Loucy (cell line): ENCODE data around the gene TCF15.

Source experiments
- H2AFZ ChIP-seq: fragments of 200-600 bp; sonication (generic); 2 replicates; pipeline ENCODE4 v1.6.0; 2016; ENCODE audit warnings: antibody characterized with exemption, mild to moderate bottlenecking, low read length, moderate library complexity
- H3F3A ChIP-seq: fragments of 200-600 bp; 2 replicates; pipeline ENCODE4 v1.6.0; 2016; ENCODE audit warnings: antibody characterized with exemption, low read depth, mild to moderate bottlenecking
- H3K27me3 ChIP-seq: fragments of 200-600 bp; sonication (generic); 2 replicates; pipeline ENCODE4 v1.6.1; 2014; ENCODE audit warnings: low read length, mild to moderate bottlenecking; ENCODE audit not compliant: insufficient read depth, poor library complexity, severe bottlenecking
- H3K36me3 ChIP-seq: fragments of 200-600 bp; sonication (generic); 2 replicates; pipeline ENCODE4 v1.6.1; 2016; ENCODE audit warnings: low read length; ENCODE audit not compliant: insufficient read depth
- H3K4me1 ChIP-seq: fragments of 200-600 bp; sonication (generic); 2 replicates; pipeline ENCODE4 v1.5.1; 2014; ENCODE audit warnings: low read length, mild to moderate bottlenecking; ENCODE audit not compliant: insufficient read depth, poor library complexity, severe bottlenecking
- H3K4me2 ChIP-seq: fragments of 200-600 bp; sonication (generic); 2 replicates; pipeline ENCODE4 v1.6.0; 2014; ENCODE audit warnings: antibody characterized with exemption, low read length, low read depth, mild to moderate bottlenecking; ENCODE audit not compliant: poor library complexity, severe bottlenecking
- H3K4me3 ChIP-seq: fragments of 200-600 bp; sonication (generic); 2 replicates; pipeline ENCODE4 v1.5.1; 2014; ENCODE audit warnings: low read length, mild to moderate bottlenecking, mixed read lengths; ENCODE audit not compliant: poor library complexity, severe bottlenecking
- H3K79me2 ChIP-seq: fragments of 200-600 bp; sonication (generic); 2 replicates; pipeline ENCODE4 v1.6.1; 2014; ENCODE audit warnings: low read length; ENCODE audit not compliant: insufficient read depth
- H3K9ac ChIP-seq: fragments of 200-600 bp; sonication (generic); 2 replicates; pipeline ENCODE4 v1.6.0; 2014; ENCODE audit warnings: mild to moderate bottlenecking, low read depth, low read length, moderate library complexity; ENCODE audit not compliant: poor library complexity, severe bottlenecking
- H3K9me2 ChIP-seq: fragments of 200-600 bp; sonication (generic); replicated peaks from 2 replicates; pipeline ENCODE4 v1.6.1; 2016; ENCODE audit warnings: low read depth, low read length, mixed read lengths
- H3K9me3 ChIP-seq: fragments of 200-600 bp; sonication (generic); 2 replicates; pipeline ENCODE4 v1.6.1; 2014; ENCODE audit warnings: mild to moderate bottlenecking, antibody characterized with exemption, low read length, low read depth; ENCODE audit not compliant: insufficient read depth
- H4K20me1 ChIP-seq: fragments of 200-600 bp; sonication (generic); 2 replicates; pipeline ENCODE4 v1.6.0; 2014; ENCODE audit warnings: antibody characterized with exemption, low read length, mild to moderate bottlenecking; ENCODE audit not compliant: insufficient read depth, poor library complexity, severe bottlenecking
- EZH2phosphoT487 ChIP-seq: fragments of 200-600 bp; IDR thresholded peaks from 2 replicates; pipeline ENCODE4 v1.6.1; 2018; ENCODE audit warnings: antibody characterized with exemption, mild to moderate bottlenecking, moderate library complexity, borderline replicate concordance
- TF ChIP-seq, protein P1 (sequence below): fragments of 200-600 bp; sonication (generic); conservative IDR thresholded peaks from 2 replicates; pipeline ENCODE4 v1.5.1; 2014; ENCODE audit warnings: mild to moderate bottlenecking, antibody characterized with exemption, low read length

Gene TCF15

GRCh38 chr20:602111-602970 lies 7.8 kb downstream of the TCF15 start:
- Histone ChIP-seq H3K4me1 (peaks cover 7% of the 10 kb centered on the region), H2AFZ (no peak overlapping the region), H3K4me3 (no peak overlapping the region), H3K9ac (no peak overlapping the region), H3K4me2 (no peak overlapping the region), H4K20me1 (no peaks in the 10 kb centered on the region), H3K79me2 (no peaks in the 10 kb centered on the region), H3K9me3 (no peaks in the 10 kb centered on the region), H3K36me3 (no peaks in the 10 kb centered on the region), H3K9me2 (no peaks in the 10 kb centered on the region), H3K27me3 (no peaks in the 10 kb centered on the region), H3F3A (no peaks in the 10 kb centered on the region)
- TF ChIP-seq, protein P1, sequence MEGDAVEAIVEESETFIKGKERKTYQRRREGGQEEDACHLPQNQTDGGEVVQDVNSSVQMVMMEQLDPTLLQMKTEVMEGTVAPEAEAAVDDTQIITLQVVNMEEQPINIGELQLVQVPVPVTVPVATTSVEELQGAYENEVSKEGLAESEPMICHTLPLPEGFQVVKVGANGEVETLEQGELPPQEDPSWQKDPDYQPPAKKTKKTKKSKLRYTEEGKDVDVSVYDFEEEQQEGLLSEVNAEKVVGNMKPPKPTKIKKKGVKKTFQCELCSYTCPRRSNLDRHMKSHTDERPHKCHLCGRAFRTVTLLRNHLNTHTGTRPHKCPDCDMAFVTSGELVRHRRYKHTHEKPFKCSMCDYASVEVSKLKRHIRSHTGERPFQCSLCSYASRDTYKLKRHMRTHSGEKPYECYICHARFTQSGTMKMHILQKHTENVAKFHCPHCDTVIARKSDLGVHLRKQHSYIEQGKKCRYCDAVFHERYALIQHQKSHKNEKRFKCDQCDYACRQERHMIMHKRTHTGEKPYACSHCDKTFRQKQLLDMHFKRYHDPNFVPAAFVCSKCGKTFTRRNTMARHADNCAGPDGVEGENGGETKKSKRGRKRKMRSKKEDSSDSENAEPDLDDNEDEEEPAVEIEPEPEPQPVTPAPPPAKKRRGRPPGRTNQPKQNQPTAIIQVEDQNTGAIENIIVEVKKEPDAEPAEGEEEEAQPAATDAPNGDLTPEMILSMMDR: no peak
- TF ChIP-seq EZH2phosphoT487: no peak

DNA sequence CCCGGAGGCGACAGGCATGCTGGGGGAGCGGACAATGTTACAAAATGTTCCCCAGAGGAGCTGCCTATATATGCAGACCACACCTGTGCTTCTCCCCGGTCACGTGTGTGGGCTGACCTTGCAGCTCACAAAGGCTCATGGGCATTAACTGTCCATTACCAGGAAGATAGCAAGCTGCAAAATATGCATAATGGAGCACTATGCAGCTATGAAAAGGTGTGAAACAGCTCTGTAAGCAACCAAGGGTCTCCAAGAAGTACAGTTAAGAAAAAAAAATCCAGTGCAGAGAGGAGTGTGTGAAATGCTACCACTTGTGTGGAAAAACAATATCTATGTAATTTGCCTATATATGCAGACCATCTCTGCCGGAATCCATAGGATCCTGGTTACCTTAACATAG lies 9.4 kb downstream of the TCF15 start:
- H4K20me1 ChIP-seq: no peaks in the 10 kb centered on the region
- no peaks in the 10 kb centered on the region for H3K4me1 ChIP-seq
- H3K9me3 ChIP-seq: no peaks in the 10 kb centered on the region
- no peaks in the 10 kb centered on the region for H3K9me2 ChIP-seq
- no peak overlapping the region for H3K9ac ChIP-seq
- H3F3A ChIP-seq: no peaks in the 10 kb centered on the region
- no peak for TF ChIP-seq EZH2phosphoT487
- TF ChIP-seq, protein P1: no peak
- H3K4me3 ChIP-seq: no peak overlapping the region
- H3K27me3 ChIP-seq: no peaks in the 10 kb centered on the region
- no peaks in the 10 kb centered on the region for H3K36me3 ChIP-seq
- no peak overlapping the region for H2AFZ ChIP-seq
- H3K4me2 ChIP-seq: no peak overlapping the region
- H3K79me2 ChIP-seq: no peaks in the 10 kb centered on the region

- no peaks in the 10 kb centered on the region for H4K20me1 ChIP-seq
- H3K9me2 ChIP-seq: no peaks in the 10 kb centered on the region
- H3K36me3 ChIP-seq: no peaks in the 10 kb centered on the region
- H3K4me3 ChIP-seq: no peak overlapping the region
- no peaks in the 10 kb centered on the region for H3F3A ChIP-seq
- no peak overlapping the region for H3K9ac ChIP-seq
- no peaks in the 10 kb centered on the region for H3K4me1 ChIP-seq
- H3K9me3 ChIP-seq: no peaks in the 10 kb centered on the region
- no peak for TF ChIP-seq EZH2phosphoT487
- TF ChIP-seq, protein P1: no peak
- no peak overlapping the region for H3K4me2 ChIP-seq
- H3K27me3 ChIP-seq: no peaks in the 10 kb centered on the region
- no peaks in the 10 kb centered on the region for H3K79me2 ChIP-seq
- no peak overlapping the region for H2AFZ ChIP-seq
Measured at GRCh38 chr20:600141-600540, 10.0 kb downstream of the TCF15 start.
